K562 (cell line): Measurements from ENCODE around the gene KIAA1958. TPM values are rescaled to one million over a fixed set of nuclear protein-coding genes. Genes with fewer than 3 reads are reported as not detected.
A peak's percentile ranks its signal among the peaks of the same experiment; 100 is the strongest.

Experiments
- CREB3 ChIP-seq: fragments of 450-650 bp; conservative IDR thresholded peaks from 2 replicates; pipeline ENCODE4 v1.6.1; 2016; ENCODE audit warnings: missing genetic modification characterization, low read depth, mild to moderate bottlenecking, missing compliant biosample characterization, moderate library complexity
- EP400 ChIP-seq: fragments of 450-650 bp; IDR thresholded peaks from 2 replicates; pipeline ENCODE4 v1.6.1; 2017; ENCODE audit warnings: antibody characterized with exemption, mild to moderate bottlenecking, moderate library complexity
- ETV1 ChIP-seq: fragments of 450-650 bp; conservative IDR thresholded peaks from 2 replicates; pipeline ENCODE4 v1.6.1; 2016; ENCODE audit warnings: missing genetic modification characterization, control low read depth, low read depth, missing compliant biosample characterization
- HMBOX1 ChIP-seq: sonication (generic); IDR thresholded peaks from 2 replicates; pipeline ENCODE4 v1.6.1; 2016
- HNRNPUL1 ChIP-seq: fragments of 200-400 bp; formaldehyde crosslinking; IDR thresholded peaks from 2 replicates; pipeline ENCODE4 v1.6.1; 2017; ENCODE audit warnings: low read length
- MYNN ChIP-seq, 2 experiments: sonication (generic); formaldehyde crosslinking in 1 of 2; IDR thresholded peaks; 2 replicates each; pipeline versions ENCODE4 v1.5.0 to v1.6.1; 2016 to 2020; ENCODE audit warnings: antibody characterized with exemption in 1 of 2, missing genetic modification reagents in 1 of 2
- NFIX ChIP-seq: fragments of 250-450 bp; sonication (Bioruptor Pico); IDR thresholded peaks from 2 replicates; pipeline ENCODE4 v1.4.0; 2020; ENCODE audit warnings: low read depth, mild to moderate bottlenecking, moderate library complexity
- RCOR1 ChIP-seq, 2 experiments: IDR thresholded peaks; 2 replicates each; pipeline ENCODE4 v1.6.1; 2012; ENCODE audit warnings: low read depth in 2 of 2, low read length in 2 of 2, borderline replicate concordance in 1 of 2, improper control_type of control experiment in 1 of 2
- SAFB2 ChIP-seq: fragments of 200-400 bp; formaldehyde crosslinking; IDR thresholded peaks from 2 replicates; pipeline ENCODE4 v1.6.1; 2018; ENCODE audit warnings: borderline replicate concordance, low read length, low read depth, moderate library complexity; ENCODE audit not compliant: severe bottlenecking
- SIN3B ChIP-seq: fragments of 450-650 bp; IDR thresholded peaks from 2 replicates; pipeline ENCODE4 v1.6.1; 2017; ENCODE audit warnings: low read depth, mild to moderate bottlenecking, moderate library complexity
- SREBF2 ChIP-seq: sonication (generic); formaldehyde crosslinking; IDR thresholded peaks from 2 replicates; pipeline ENCODE4 v1.4.0; 2020; ENCODE audit warnings: mild to moderate bottlenecking, missing genetic modification reagents
- TEAD1 ChIP-seq, 2 experiments: fragments of 450-650 bp in 1 of 2; sonication (generic) in 1 of 2; formaldehyde crosslinking; IDR thresholded peaks; 2 replicates each; pipeline versions ENCODE4 v1.4.0 to v1.8.0; 2020 to 2022; ENCODE audit warnings: mild to moderate bottlenecking in 2 of 2, missing genetic modification reagents in 1 of 2
- UBTF ChIP-seq, 2 experiments: IDR thresholded peaks; 2 replicates each; pipeline ENCODE4 v1.6.1; 2012; ENCODE audit warnings: improper control_type of control experiment in 2 of 2, low read depth in 2 of 2, low read length in 2 of 2, borderline replicate concordance in 1 of 2
- ZBTB12 ChIP-seq: fragments of 250-450 bp; sonication (Bioruptor Pico); IDR thresholded peaks from 2 replicates; pipeline ENCODE4 v1.4.0; 2020
- ZBTB17 ChIP-seq: fragments of 450-650 bp; formaldehyde crosslinking; IDR thresholded peaks from 2 replicates; pipeline ENCODE4 v1.4.0; 2020; ENCODE audit warnings: mild to moderate bottlenecking
- ZBTB2 ChIP-seq: fragments of 450-650 bp; IDR thresholded peaks from 2 replicates; pipeline ENCODE4 v1.6.1; 2016; ENCODE audit warnings: antibody characterized with exemption
- ZNF184 ChIP-seq: sonication (generic); formaldehyde crosslinking; IDR thresholded peaks from 2 replicates; pipeline ENCODE4 v1.5.0; 2020; ENCODE audit warnings: missing genetic modification reagents
- ZNF384 ChIP-seq: IDR thresholded peaks from 2 replicates; pipeline ENCODE4 v1.6.1; 2012; ENCODE audit warnings: low read depth, low read length, improper control_type of control experiment
- ZNF512 ChIP-seq: IDR thresholded peaks from 2 replicates; pipeline ENCODE4 v1.6.1; 2016; ENCODE audit warnings: missing genetic modification characterization, missing compliant biosample characterization
- polyA plus RNA-seq, 8 experiments: library from polyadenylated mRNA; depleted of rRNA in 4 of 8; stranded (reverse) in 5 of 8; unstranded in 3 of 8; fragments of >200 nt; fragmentation: Nextera tagmentation in 2 of 8; fragmentation: Illumina TruSeq in 1 of 8; extraction: Ambion mirVana in 2 of 8; extraction: Trizol in 1 of 8; gene quantifications; 2 replicates each; pipeline versions ENCODE4 v1.2.1 to v1.2.3, GENCODE V29; 2011 to 2014; ENCODE audit warnings: inconsistent platforms in 1 of 8, missing spikeins in 1 of 8
- total RNA-seq, 7 experiments: library from RNA; depleted of rRNA in 6 of 7; stranded (reverse); fragments of >200 nt in 6 of 7; fragmentation: Illumina TruSeq in 2 of 7; extraction: Trizol in 2 of 7; gene quantifications; 2 replicates each; pipeline versions ENCODE4 v1.2.1 to v1.2.3, GENCODE V29; 2011 to 2021; ENCODE audit warnings: low replicate concordance in 1 of 7

Gene KIAA1958
- total and polyA plus RNA-seq, 9 of the 15 experiments (the other 6 are each of a cell fraction or from before 2014, with no cell fraction given), result 1.1 to 16.0 (median 10.1) TPM

- TF ChIP-seq RCOR1 (IDR thresholded peaks at IDR 0.05; ENCODE audit: borderline replicate concordance in 1 of 2, low read depth in 2 of 2, low read length in 2 of 2) (no peak), ZBTB2 (no peak), HNRNPUL1 (no peak), ZBTB17 (CRISPR knock-in tag) (no peak), CREB3 (no peak), EP400 (peak; percentile 82), ZNF384 (peak; percentile 77), UBTF (IDR thresholded peaks at IDR 0.05; ENCODE audit: borderline replicate concordance in 1 of 2, low read depth in 2 of 2, low read length in 2 of 2) (no peak; a peak in 1 of 4 replicates), MYNN (IDR thresholded peaks at IDR 0.05) (no peak), MYNN (CRISPR knock-in tag; IDR thresholded peaks at IDR 0.05) (no peak), TEAD1 (CRISPR knock-in tag; IDR thresholded peaks at IDR 0.05) (peak in 1 of 2 experiments; percentile 53; a peak in 1 of 4 replicates), ZNF512 (no peak), SAFB2 (no peak), ETV1 (tag) (peak; percentile 67), SIN3B (peak; percentile 67; the same call in 1 of the 2 replicates), NFIX (CRISPR knock-in tag) (no peak), HMBOX1 (no peak), ZBTB12 (CRISPR knock-in tag) (peak; percentile 79), SREBF2 (CRISPR knock-in tag) (no peak), ZNF184 (CRISPR knock-in tag) (no peak)
Observed at GRCh38 chr9:112717661-112718331, 231.2 kb downstream of the KIAA1958 start, which contains the start of gene INIP (continued).
